HG02852 (cell line): ENCODE results near the gene HLA-DOB.
A peak's percentile ranks its signal among the peaks of the same experiment; 100 is the strongest.

Experiments
- ATAC-seq: cut with Tn5 transposase; IDR thresholded peaks from one replicate; pipeline ENCODE4 v1.9.1; 2021; ENCODE audit warnings: mild to moderate bottlenecking, moderate library complexity; ENCODE audit not compliant: unreplicated experiment

Gene HLA-DOB

GRCh38 chr6:32816746-32817204 lies at the start of gene HLA-DOB:
Gene HLA-DOB (minus strand): TSS chr6:32817002. CDS start chr6:32816951, 51 bp downstream.
- ATAC-seq = peak; percentile 61

- ATAC-seq = no peak
These were observed 49.1 kb upstream of the HLA-DOB start for GRCh38 chr6:32865724-32866443.

- ATAC-seq = no peak
These were observed 45.9 kb upstream of the HLA-DOB start for GRCh38 chr6:32862725-32863124.

GRCh38 chr6:32860674-32861073 lies 43.9 kb upstream of the HLA-DOB start:
- no peak for ATAC-seq

- ATAC-seq = no peak
These were observed 41.4 kb upstream of the HLA-DOB start for GRCh38 chr6:32858194-32858593.

GRCh38 chr6:32857156-32857891 lies 40.5 kb upstream of the HLA-DOB start:
- no peak for ATAC-seq

GRCh38 chr6:32855467-32856174 lies 38.8 kb upstream of the HLA-DOB start:
- no peak for ATAC-seq

GRCh38 chr6:32854376-32855178 lies 37.8 kb upstream of the HLA-DOB start:
- peak; percentile 14 for ATAC-seq

GRCh38 chr6:32853541-32854375 lies 37.0 kb upstream of the HLA-DOB start, which contains the start of the genes PSMB9 and TAP1:
Gene PSMB9 (plus strand): TSS chr6:32854192. CDS start chr6:32854230, 38 bp downstream.
Gene TAP1 (minus strand): TSS chr6:32853704. CDS start chr6:32853636, 68 bp downstream.
- peak; percentile 80 for ATAC-seq

- peak; percentile 12 for ATAC-seq
These were observed 36.2 kb upstream of the HLA-DOB start for GRCh38 chr6:32852844-32853540.

- ATAC-seq = no peak
These were observed 35.4 kb upstream of the HLA-DOB start for GRCh38 chr6:32852018-32852843.

GRCh38 chr6:32851025-32851424 lies 34.2 kb upstream of the HLA-DOB start:
- no peak for ATAC-seq

- ATAC-seq = no peak
These were observed 32.3 kb upstream of the HLA-DOB start for GRCh38 chr6:32849126-32849525.

GRCh38 chr6:32847795-32848194 lies 31.0 kb upstream of the HLA-DOB start:
- ATAC-seq = no peak

- no peak for ATAC-seq
These were observed 30.2 kb upstream of the HLA-DOB start for GRCh38 chr6:32847004-32847403.

- ATAC-seq = no peak
These were observed 28.6 kb upstream of the HLA-DOB start for GRCh38 chr6:32845384-32845884.

GRCh38 chr6:32844839-32845383 lies 28.1 kb upstream of the HLA-DOB start:
- no peak for ATAC-seq
